HG03066 (cell line): Measurements from ENCODE around the gene PTPN23.
"Not testable (repeated sequence)": the region's sequence is repeated elsewhere in the genome, so short reads cannot be mapped to it uniquely, and the experiment has no call there.

Experiments
- ATAC-seq: cut with Tn5 transposase; IDR thresholded peaks from one replicate; pipeline ENCODE4 v1.9.1; 2021; ENCODE audit warnings: low read depth; ENCODE audit not compliant: unreplicated experiment

The PTPN23 gene

GRCh38 chr3:47440131-47440530 lies 59.3 kb downstream of the PTPN23 start:
- no peak for ATAC-seq

- no peak for ATAC-seq
Measured at GRCh38 chr3:47441796-47442551, 61.2 kb downstream of the PTPN23 start.

- no peak for ATAC-seq
Measured at GRCh38 chr3:47443611-47443995, 62.8 kb downstream of the PTPN23 start.

- no peak for ATAC-seq
Measured at GRCh38 chr3:47444103-47444502, 63.3 kb downstream of the PTPN23 start.

- no peak for ATAC-seq
Measured at GRCh38 chr3:47452453-47453215, 71.8 kb downstream of the PTPN23 start.

- no peak for ATAC-seq
Measured at GRCh38 chr3:47455806-47456452, 75.1 kb downstream of the PTPN23 start.

GRCh38 chr3:47456984-47457383 lies 76.2 kb downstream of the PTPN23 start:
- no peak for ATAC-seq

GRCh38 chr3:47459534-47460085 lies 78.8 kb downstream of the PTPN23 start:
- ATAC-seq, result not testable (repeated sequence)
